Calu3 (cell line): ENCODE results near the gene IL1RL2. TPM values are rescaled to one million over a fixed set of nuclear protein-coding genes. Genes with fewer than 3 reads are reported as not detected.

Source experiments
- BruUV-seq: library from RNA; stranded (reverse); fragments of 400-500 nt; replicated peaks from 2 replicates; lab custom pipeline; 2021; lab: Mats Ljungman, UMichigan
- CTCF ChIA-PET: fragments of 300-600 bp; sonication (Branson Sonifier 250); formaldehyde crosslinking; loops from one replicate; lab custom pipeline; 2022; ENCODE audit warnings: antibody characterized with exemption; lab: Charles Lee
- DNase-seq: peaks from one replicate; pipeline ENCODE4 v3.0.0; 2022
- H3K27ac Mint-ChIP-seq: one replicate; pipeline ENCODE4 v1.8.0; 2022; ENCODE audit warnings: mixed read lengths; ENCODE audit not compliant: unreplicated experiment
- H3K27me3 Mint-ChIP-seq: one replicate; pipeline ENCODE4 v1.8.0; 2022; ENCODE audit warnings: mixed read lengths; ENCODE audit not compliant: unreplicated experiment
- H3K36me3 Mint-ChIP-seq: one replicate; pipeline ENCODE4 v1.8.0; 2022; ENCODE audit warnings: mild to moderate bottlenecking, moderate library complexity, mixed read lengths; ENCODE audit not compliant: insufficient read depth, unreplicated experiment
- H3K4me1 Mint-ChIP-seq: one replicate; pipeline ENCODE4 v1.8.0; 2022; ENCODE audit warnings: mild to moderate bottlenecking, low read depth, mixed read lengths; ENCODE audit not compliant: unreplicated experiment
- H3K4me3 Mint-ChIP-seq: one replicate; pipeline ENCODE4 v1.8.0; 2022; ENCODE audit warnings: mild to moderate bottlenecking, low read depth, moderate library complexity, mixed read lengths; ENCODE audit not compliant: unreplicated experiment
- H3K9me3 Mint-ChIP-seq: one replicate; pipeline ENCODE4 v1.8.0; 2022; ENCODE audit warnings: low read depth, mixed read lengths; ENCODE audit not compliant: unreplicated experiment
- CTCF ChIP-seq: fragments of 200-600 bp; IDR thresholded peaks from one replicate; pipeline ENCODE4 v1.8.0; 2022; ENCODE audit warnings: antibody characterized with exemption; ENCODE audit not compliant: unreplicated experiment
- intact Hi-C: fragments of 100-400 bp; cut with micrococcal nuclease; formaldehyde crosslinking; loops from one replicate; pipeline ENCODE4 v1.10.0; 2022; ENCODE audit not compliant: unreplicated experiment
- total RNA-seq: library from RNA; stranded (reverse); gene quantifications from 2 replicates; pipeline ENCODE4 v1.2.3, GENCODE V29; 2022

IL1RL2 gene
- total RNA-seq, 1 experiment from 2014 or later: 0.68 TPM

GRCh38 chr2:102264952-102265351, 78.1 kb downstream of the IL1RL2 start:
- no peaks in the 10 kb centered on the region for H3K27me3 Mint-ChIP-seq
- no TSS peak for BruUV-seq
- no peaks in the 10 kb centered on the region for H3K9me3 Mint-ChIP-seq
- H3K36me3 Mint-ChIP-seq: no peaks in the 10 kb centered on the region
- CTCF ChIA-PET: no interaction called here
- no peaks in the 10 kb centered on the region for H3K4me1 Mint-ChIP-seq
- no peak overlapping the region for H3K4me3 Mint-ChIP-seq
- TF ChIP-seq CTCF: no peak
- intact Hi-C loops: no loop called here
- no peak overlapping the region for H3K27ac Mint-ChIP-seq
- DNase-seq: no peak

GRCh38 chr2:102266204-102266603, 79.4 kb downstream of the IL1RL2 start:
- TF ChIP-seq CTCF: no peak
- H3K9me3 Mint-ChIP-seq: no peaks in the 10 kb centered on the region
- H3K27ac Mint-ChIP-seq: no peak overlapping the region
- intact Hi-C loops: no loop called here
- DNase-seq: no peak
- no peak overlapping the region for H3K4me3 Mint-ChIP-seq
- H3K27me3 Mint-ChIP-seq: no peaks in the 10 kb centered on the region
- CTCF ChIA-PET: no interaction called here
- no peaks in the 10 kb centered on the region for H3K4me1 Mint-ChIP-seq
- BruUV-seq: no TSS peak
- H3K36me3 Mint-ChIP-seq: no peaks in the 10 kb centered on the region

- CTCF ChIA-PET: interaction anchor here (0.6 kb wide), 1 partner anchor 246 kb away, joined by 4 read pairs; no protein-coding TSS in a partner anchor
- Mint-ChIP-seq H3K4me3 (no peak overlapping the region), H3K36me3 (no peaks in the 10 kb centered on the region), H3K4me1 (no peaks in the 10 kb centered on the region), H3K27me3 (peaks cover 15% of the 10 kb centered on the region), H3K9me3 (peaks cover 1% of the 10 kb centered on the region), H3K27ac (no peak overlapping the region)
- intact Hi-C loops: no loop called here
- BruUV-seq: no TSS peak
- TF ChIP-seq CTCF: no peak
- no peak for DNase-seq
Observed at GRCh38 chr2:102267774-102268173, 81.0 kb downstream of the IL1RL2 start.

GRCh38 chr2:102268510-102269199, 81.8 kb downstream of the IL1RL2 start:
- intact Hi-C loops: no loop called here
- Mint-ChIP-seq H3K9me3 (peaks cover 3% of the 10 kb centered on the region), H3K36me3 (no peaks in the 10 kb centered on the region), H3K27ac (no peak overlapping the region), H3K4me3 (no peak overlapping the region), H3K4me1 (no peaks in the 10 kb centered on the region), H3K27me3 (peaks cover 20% of the 10 kb centered on the region)
- no peak for DNase-seq
- TF ChIP-seq CTCF: no peak
- no TSS peak for BruUV-seq
- CTCF ChIA-PET: no interaction called here
